HG02981 (cell line): ENCODE data around the gene MAP4K2.
"Not testable (repeated sequence)": the region's sequence is repeated elsewhere in the genome, so short reads cannot be mapped to it uniquely, and the experiment has no call there.

ENCODE experiments used
- ATAC-seq: cut with Tn5 transposase; IDR thresholded peaks from one replicate; pipeline ENCODE4 v1.9.1; 2021; ENCODE audit warnings: mild to moderate bottlenecking, moderate library complexity; ENCODE audit not compliant: unreplicated experiment

Gene MAP4K2

DNA sequence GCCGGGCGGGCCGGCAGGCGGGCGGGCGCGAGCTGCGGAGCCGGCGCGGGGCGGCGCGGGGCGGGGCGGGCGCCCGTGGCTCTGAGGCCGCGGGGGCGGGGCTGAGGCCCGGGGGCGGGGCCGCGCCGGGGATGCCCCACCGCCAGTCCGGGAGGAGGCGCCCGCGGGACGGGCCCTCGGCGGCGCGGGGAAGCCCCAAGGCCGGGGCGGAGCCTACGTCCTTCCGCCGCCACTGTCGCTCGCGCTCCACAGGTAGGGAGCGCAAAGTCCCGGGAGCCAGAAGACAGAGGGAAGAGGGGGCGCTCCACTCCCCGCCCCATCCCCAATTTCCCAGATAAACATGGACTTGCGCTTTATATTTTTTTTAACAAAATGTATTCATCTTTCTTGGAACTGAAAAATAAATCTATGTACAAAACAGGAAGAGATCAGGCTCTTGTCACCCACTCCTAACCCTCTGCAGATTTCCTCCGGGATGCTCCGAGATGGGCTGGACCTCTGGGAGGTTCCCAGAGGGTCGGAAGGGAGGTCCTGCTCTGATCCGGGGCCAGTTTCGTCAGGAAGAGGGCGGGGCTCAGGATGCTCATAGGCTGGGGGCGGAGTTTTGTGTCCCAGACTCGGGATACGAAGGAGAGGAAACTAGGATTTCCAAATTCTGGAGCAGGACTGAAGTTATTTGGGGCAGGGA is at the start of gene MAP4K2:
TSS of gene MAP4K2 (minus strand) at position 57 of the 688 bp plus-strand sequence. CDS start 65 bp downstream, outside the sequence.
- ATAC-seq: peak; percentile 53

DNA sequence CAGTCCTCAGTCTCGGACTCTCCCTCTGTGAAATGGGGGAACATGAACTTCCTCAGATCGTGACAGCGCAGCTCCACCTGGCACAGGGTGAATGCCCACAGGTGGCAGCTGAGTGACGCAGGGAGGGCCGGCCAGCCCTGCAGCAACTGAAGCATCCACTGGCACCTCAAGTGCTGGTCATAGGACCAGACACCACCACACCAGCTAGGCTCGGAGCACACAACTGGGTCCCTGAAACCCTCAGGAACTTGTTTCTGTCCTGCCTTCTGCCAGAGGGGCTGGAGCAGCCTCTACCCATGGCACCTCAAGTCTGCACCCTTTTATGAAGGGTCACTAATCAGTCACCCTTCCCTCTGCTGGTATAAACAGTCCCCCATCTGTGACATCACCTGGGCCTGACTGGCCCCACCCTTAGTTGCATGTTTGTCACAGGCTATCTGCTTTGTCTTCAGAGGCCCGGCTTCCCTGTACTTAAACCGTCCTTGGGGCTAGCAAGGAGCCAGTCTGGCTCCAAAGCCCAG is 48.9 kb upstream of the MAP4K2 start:
- ATAC-seq: peak; percentile 8

DNA sequence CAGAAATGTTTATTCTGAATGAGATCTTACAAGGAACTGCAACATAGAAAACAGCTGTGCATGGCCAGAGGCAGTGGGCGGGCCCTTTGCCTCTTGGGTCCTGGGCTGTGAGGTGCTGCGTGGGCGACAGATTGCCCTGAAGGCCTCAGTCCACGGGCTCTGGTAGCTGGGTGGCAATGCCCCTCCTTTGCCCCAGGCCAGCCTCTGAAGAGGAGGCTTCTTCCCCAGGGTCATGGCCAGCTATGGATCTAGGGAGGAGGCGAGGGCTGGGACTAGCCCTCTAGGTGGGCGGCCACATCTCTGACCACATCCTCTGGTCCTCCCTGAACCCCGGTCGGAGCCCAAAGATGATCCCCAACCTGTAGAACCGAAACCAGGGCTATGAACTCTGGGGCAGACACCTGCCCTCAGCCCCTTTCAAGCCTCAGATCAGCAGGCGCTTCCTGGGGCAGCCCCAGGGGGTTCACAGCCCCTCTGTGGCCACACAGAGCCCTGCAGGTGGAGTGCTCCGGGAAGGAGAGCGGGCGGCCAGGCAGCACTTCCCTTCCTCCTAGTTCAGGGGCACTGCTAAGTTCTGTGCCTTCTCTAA is 48.1 kb upstream of the MAP4K2 start:
- peak; percentile 62 for ATAC-seq

DNA sequence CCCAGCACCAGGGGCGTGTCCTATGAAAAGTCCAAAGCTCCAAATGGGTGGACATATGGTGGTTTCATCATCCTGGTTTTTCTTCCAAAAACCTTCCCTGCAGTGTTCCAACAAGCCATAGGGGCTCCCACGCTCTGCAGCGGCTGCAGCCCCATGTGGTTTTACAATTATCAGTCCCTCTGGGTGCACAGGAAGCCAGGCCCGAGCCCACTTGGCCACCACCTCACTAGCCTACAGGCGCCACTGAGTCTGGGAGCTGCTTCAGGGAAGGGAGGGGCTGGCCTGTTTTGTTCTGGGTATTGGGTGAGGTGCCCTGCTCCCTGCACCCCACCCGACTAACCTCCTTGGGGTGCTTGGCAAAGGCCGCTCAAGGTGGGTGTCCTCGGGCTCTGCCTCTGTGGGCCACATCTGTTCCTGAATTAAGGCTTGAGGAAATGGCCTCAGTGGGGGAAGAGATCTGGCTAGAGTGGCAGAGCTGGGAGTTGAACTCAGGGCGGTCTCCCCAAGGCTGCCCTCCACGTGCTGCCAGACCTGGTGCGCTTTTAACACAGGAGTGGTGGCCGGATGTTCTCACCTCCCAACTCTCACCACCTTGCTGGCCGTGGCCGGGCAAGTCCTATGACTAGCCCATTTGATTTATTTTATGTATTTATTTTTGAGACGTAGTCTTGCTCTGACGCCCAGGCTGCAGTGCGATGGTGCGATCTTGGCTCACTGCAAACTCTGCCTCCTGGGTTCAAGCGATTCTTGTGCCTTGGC is 46.8 kb upstream of the MAP4K2 start:
- no peak for ATAC-seq

DNA sequence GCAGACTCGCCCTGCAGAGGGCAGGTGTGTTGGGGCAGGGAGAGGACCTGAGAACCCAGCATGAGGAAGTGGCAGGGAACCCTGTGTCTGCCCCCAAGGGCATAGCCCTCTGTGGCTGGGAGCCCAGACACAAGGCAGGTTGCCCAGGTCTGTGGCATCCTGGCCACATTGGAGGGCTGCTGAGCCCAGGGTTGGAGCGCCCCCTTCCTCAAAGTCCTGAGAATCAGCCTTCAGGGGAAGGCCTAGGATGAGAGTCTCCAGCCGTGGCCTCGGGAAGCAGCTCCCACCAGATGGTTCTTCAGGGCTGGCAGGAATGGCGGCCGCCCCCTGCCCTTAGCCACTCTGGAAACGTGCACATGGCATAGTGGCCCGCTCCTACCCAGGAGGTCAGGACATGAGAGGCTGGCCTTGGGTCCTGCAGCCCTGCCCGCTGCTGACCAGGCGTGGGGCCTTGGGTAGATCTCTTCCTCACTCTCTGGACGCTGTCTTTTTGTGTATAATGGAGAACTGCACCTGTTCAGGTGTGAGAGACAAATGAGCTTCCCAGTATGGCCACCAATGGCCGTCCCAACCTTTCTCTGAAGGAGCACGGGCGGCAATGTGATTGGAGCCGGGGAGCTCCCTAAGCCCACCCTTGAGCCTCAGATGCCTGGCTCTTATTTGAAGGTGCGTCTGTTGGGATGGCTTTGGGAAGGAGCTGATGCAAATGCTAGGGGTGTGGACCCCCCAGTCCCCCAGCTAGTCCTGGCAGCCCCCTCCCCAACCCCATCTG is 46.0 kb upstream of the MAP4K2 start:
- no peak for ATAC-seq

DNA sequence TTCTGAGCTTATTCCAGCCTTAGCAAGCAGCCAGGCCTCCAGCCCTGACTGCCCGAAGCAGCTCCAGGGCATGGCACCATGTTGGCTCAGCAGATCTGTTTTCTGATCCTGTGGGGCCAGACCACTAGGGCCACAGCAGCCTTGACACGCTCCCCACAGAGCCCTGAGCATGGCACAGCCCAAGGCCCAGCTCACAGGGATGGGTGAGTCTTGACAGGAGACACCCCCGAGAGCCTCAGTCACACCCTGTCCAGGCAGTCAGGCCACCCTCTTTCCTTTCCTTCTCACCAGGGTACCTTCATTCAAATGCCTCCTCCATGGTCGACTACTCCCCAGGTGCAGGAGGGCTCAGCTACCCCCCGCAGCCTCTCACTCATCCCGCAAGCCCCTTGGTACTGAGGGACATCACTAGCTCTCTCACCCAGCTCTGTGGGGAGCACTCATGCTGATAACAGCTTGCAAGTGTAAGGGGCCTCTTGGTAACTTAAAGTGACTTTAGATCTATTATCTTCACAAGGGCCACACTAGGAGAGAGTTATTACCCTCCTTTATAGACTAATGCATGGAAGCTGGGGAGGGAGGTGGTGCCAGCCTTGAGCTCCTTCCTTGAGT is 45.3 kb upstream of the MAP4K2 start:
- ATAC-seq: no peak

DNA sequence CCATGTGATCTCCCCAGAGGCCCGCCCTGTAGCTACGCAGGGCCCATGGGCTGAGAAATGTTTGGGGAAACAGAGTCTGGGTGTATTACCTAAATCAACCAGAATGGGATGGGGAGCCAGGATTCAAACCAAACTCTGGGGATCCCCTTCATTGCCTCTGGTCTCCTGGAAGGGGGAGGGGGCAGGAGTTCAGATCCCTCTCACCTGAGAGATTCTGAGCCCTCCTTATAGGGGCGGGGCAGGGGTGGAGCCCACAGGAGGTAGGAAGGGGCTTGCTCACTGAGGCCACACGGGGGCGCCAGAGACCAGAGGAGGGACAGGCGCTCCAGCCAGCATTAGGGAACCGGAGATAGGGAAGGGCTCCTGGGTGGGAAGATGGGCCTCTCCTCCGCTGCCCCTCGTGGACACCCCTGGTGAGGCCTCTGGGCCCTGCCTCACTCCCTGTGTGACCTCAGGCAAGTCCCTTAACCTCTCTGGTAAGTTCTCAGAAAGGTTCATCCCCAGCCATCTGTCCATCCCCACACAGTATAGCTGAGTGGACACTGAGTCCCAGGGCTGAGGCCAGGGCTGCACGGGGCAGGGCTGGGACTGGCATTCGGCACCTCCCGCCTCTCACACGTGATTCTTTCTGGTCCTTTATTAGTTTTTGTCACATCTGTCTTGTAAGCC is 44.1 kb upstream of the MAP4K2 start:
- no peak for ATAC-seq

DNA sequence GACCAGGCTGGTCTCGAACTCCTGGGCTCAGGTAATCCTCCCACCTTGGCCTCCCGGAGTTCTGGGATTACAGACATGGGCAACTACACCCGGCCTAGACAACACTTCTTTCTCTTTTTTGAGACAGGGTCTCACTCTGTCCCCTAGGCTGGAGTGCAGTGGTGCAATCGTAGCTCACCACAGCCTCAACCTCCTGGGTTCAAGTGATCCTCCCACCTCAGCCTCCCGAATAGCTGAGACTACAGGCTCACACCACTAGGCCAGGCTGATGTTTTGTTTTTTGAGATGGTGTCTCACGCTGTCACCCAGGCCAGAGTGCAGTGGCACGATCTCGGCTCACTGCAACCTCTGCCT is 42.7 kb upstream of the MAP4K2 start:
- not testable (repeated sequence) for ATAC-seq

DNA sequence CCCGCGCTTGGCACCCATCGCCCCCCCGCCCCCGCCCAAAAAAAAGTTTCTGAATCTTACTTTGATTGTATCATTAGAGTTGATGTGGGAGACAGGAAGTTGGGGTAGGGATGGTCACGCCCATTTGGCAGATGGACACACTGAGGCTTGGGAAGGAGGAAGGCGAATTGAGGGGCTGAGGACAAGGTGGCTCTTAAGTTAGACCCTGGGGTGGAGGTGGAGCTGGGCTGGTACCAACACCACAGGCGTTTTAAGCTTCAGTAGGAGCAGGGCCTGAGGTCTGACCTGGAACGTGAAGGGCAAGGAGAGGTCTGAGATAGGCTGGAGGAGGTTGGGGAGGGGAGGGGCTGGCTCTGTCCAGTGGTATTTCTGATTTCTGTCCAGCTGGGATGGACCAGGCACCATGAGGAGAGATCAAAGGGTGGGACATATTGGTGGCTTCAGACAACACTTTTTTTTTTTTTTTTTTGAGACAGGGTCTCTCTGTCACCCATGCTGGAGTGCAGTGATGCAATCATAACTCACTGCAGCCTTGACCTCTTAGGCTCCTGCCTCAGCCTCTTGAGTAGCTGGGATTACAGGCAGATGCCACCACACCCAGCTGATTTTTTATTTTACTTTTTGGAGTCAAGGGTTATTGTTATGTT is 42.2 kb upstream of the MAP4K2 start:
- no peak for ATAC-seq

DNA sequence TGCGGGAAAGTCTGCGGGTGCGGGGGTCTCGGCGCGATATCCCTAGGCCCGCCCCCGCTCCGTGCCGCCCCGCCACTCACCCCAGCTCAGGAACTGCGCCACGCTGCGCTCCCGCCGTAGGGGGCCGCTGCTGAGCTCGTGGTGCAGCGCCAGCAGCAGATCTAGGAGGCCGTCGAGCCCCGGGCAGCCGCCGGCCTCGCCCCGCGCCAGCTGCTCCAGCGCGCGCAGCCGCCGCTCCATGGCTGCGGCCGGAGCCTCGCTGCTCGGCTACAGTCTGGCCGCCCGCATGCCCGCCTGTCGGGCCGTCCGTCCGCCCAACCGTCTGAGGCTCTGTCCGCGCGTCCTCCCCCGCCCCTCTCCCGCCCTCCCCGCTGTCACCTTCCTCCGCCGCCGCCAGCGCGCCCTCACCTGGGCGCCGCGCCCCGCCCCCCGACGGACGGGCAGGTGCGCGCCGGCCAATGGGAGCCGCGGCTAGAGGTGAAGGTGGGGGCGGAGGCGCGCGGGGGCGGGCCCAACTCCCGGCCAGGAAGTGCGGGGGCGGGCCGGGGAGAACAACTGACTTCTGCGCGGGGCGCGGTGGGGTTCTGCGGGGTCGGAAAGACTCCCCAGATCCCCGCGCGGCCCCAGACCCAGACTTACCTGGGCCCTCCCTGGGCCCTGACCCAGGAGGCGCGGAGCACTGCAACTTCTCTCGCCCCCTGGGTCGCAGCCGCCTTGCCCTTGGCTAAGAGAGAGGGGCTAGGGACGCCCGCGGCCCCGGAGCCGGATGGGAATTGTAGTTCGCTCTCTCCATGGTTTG is 41.5 kb upstream of the MAP4K2 start, which contains the start of gene CDC42BPG:
TSS of gene CDC42BPG (minus strand) at position 324 of the 799 bp plus-strand sequence. CDS start at position 240, 84 bp downstream.
- ATAC-seq: no peak

DNA sequence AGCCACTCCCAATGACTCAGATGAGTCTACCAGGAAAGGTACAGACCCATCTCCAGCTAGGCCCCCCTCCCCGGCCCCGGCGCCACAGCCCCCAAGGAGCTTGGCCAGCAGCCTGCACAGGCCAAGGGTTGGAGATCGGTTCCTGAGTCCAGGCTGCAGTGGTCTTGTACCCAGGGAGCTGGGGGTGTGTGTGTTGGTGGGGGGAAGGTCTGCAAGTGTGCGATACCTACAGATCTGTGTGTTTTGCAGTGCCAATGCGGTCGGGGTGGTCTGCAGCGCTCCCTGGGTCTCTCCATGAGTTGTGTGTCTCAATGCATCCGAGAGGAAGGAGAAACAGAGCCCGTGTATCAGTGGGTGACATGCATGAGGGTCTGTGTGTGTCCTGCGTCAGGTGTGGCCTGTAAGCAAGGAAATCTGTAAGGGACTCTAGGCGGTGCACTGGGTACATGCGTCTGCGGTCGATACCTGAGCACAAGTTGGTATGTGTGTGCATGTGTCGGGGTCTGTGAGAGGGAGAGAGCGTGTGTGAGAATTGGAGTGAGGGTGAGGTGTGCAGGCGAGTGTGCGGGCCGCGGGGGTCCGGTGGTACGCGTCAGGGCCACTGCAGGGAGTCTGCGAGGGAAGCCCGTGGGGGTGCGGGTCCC is 40.8 kb upstream of the MAP4K2 start:
- no peak for ATAC-seq

DNA sequence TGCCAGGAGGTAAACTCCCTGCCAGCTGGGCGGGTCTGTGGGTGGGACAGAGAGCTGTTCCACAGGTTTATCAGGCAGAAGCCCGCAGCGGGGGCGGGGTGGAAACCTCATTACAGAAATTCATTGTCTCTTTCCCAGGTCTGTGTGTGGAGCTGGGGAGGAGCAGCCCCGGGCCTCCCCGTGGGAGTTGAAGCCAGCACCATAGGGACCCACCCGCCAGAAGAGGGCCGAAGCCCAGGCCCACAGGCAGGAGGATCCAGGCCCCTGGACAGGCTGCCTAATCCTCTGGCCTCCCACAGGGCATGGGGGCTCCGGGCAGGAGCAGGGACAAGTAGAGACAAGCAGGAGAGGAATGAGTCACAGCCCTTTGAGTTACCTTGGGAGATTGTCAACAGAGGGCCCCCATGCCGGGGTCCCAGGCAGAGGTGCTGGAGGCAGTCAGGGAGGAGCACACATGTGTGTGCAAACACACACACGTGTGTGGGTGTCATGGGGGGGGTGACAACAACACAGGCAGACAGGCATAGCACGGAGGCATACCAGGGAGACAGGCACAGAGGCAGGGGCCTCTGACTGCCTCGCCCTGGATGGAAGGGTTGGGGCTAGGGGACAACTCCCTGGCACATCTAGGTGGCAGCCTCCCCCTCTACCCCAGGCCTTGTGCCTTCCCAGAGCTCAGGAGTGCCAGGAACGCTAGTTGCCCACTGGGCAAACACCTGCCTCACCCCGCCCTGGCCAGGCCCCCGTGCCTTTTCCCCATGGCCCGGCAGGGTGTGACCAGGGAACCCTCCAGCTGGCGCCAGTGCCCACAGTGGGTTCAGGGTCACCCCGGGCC is 40.1 kb upstream of the MAP4K2 start:
- ATAC-seq: no peak

DNA sequence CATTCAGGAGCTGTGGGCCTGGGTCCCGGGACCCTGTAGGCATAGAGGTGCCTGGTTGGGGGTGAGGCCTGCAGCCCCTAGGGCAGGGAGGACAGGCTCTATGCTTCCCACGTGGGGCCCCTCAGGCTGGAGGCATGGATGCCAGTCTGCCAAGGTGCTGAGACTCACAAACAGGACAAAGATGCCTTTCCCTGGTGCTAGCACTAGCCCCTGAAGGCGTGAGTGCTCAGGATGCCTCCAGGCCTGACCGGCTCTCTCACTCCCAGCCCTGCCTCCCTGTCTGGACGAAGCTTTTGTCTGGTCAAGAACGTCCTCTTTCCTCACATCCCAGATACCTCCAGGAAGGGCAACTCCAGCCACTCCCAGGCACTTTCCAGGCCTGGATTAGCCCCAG is 39.3 kb upstream of the MAP4K2 start:
- no peak for ATAC-seq

DNA sequence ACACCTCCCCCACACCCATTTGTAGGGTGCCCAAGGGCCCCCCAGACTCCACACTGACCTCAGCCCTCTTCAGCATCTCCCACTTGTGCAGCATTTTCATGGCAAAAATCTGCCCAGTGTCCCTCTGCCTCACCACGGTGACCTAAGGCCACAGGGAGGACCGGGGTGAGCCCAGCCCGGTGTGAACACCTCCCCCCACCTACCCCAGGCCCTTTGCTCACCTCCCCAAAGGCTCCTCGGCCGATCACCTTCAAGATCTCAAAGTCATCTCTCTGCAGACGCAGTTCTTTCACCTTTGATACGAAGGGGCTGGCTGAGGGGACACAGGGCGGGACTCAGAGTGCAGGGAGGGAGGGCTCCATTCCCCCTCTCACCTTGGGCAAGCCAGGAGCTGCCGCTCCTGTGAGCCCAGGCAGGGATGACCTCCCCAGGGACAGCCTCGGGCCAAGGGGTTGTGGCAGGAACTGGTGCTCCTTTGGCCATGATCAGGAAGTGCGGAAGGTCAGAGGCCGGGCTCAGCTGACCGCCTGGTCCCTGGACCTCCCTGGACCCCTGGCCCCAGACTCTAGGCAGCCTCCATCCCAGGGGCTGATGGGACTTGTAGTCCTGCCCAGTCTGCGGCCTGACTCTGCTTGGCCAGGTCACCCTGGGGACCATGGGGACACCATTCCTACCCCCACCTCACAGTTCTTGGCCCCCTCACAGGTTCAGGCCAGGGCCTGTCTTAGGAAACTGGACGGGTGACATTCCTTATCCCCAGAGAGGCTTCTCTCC is 38.8 kb upstream of the MAP4K2 start:
- no peak for ATAC-seq

DNA sequence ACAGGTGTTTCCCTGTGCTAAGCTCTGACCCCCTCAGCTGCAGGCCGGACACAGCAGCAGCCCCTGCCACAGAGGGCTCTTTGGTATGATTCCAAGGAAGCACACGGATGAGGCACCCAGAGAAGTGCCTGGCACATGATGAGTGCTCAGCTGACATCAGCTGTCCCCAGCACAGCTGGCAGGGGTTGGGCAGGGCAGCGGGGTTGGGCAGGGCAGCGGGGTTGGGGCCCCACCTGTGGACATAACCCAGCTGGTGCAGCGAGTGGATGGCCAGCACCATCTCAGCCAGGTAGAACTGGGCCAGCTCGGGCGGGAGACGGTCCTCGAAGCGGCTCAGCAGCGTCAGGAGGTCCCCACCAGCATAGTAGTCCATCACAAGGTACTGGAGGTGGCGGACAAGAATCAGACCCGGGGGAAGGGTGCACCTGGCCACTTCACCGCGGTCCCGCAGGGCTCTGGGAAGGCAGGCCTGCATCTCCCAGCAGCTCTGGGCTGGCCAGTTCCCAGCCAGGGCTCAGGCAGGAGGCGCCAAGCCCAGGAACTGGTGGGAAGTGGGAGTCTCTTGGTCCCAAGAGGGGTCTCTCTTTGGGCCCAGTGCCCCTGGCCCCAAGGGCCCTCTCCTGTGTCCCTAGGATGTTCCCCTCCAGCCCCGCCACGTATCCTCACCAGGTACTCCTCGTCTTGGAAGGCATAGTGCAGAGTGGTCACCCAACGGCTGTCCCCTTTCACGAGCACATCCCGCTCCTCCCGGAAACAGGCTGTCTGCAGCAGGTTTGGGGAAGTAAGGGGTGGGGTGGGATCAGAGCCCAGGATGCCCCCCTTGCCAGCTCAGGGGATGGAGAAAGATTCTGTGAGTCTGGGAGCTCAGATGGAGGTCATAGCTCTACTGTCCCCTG is 37.1 kb upstream of the MAP4K2 start:
- ATAC-seq: no peak

DNA sequence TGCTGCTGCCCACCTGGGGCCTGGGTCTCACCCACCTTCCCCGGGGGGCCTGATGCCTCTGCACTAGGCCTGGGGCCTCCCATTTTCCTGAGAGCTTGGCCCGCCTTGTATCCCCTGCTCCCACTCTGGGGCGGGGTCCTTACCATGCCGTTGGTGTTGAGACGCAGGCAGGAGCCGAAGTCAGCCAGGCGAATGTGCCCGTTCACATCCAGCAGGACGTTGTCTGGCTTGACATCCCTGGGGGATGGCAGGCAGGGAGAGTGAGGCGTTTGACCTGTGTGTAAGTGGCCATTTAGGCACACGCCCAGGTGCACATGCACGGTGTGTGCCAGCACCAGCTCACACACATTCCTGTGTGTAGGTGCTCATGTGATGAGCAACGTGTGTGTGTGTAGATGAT is 36.3 kb upstream of the MAP4K2 start:
- ATAC-seq: no peak
